ENCODE results near the gene CCDC157.
A peak's percentile ranks its signal among the peaks of the same experiment; 100 is the strongest.

CCDC157 gene

DNA sequence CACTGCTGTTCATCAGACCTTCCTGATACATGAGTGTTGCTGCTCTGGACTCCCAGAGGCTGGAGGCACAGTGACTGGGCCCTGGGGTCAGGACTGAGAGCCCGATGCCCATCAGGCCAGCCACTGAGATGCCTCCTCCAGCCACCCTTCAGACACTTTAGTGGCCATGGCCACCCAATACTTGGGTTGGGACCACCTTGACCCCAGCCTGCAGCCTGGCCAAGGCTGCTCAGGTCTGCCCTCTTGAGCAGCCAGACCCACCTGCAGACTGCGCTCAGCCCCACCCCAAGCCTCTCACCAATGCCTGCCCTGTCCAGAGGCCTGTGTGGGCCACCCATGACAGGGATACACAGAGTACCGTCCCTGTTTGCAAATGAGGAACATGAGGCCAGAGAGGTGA lies 26.3 kb downstream of the CCDC157 start:
- Mint-ChIP-seq H3K36me3 (peaks cover under 1% of the 10 kb centered on the region), H3K27me3 (no peaks in the 10 kb centered on the region), H3K9me3 (ENCODE audit: low read depth) (no peaks in the 10 kb centered on the region), H3K4me1 (ENCODE audit: low read depth) (peaks cover 2% of the 10 kb centered on the region), H3K4me3 (no peak overlapping the region), H3K27ac (no peak overlapping the region)

DNA sequence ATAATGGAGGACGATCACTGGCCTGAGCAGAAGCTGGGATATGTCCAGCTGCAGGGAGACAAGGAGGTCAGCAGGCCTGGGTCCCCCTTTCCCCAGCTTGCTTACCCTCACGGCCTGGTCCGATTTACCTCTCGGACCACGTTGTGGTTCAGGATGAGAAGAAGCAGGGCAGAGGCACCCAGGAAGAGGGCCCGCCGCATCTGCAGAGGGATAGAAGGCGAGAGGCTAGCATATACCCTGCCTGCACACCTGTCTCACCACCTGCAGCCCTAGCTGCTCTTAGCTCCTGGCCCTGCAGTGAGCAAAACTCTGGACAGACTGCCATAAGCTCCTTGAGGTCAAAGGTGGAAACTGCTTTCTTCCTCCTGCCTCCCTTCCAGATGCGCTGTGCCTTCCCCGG lies 29.1 kb downstream of the CCDC157 start:
- no peaks in the 10 kb centered on the region for H3K36me3 Mint-ChIP-seq
- H3K27me3 Mint-ChIP-seq = no peaks in the 10 kb centered on the region
- H3K4me3 Mint-ChIP-seq = peak overlapping the region; percentile 82
- H3K27ac Mint-ChIP-seq = no peak overlapping the region
- no peaks in the 10 kb centered on the region for H3K9me3 Mint-ChIP-seq (ENCODE audit: low read depth)
- H3K4me1 Mint-ChIP-seq (ENCODE audit: low read depth) = peaks cover 2% of the 10 kb centered on the region

DNA sequence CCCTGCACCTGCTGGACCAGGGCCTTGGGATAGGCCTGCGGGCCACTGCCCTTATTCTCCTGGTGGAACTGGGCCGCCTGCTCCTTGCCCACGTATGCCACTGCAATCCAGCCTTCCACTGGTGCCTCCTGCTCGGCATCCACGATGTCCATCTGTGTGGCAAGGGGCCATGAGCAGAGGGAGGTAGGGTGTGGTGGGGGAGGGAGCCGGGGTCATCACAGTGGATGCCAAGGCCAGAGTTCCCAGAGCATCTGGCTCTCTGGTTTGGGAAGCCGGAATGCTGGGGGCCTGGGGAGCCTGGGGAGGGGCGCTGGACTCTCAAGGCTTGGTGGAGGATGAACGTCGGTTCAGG lies 29.8 kb downstream of the CCDC157 start:
- Mint-ChIP-seq H3K9me3 (ENCODE audit: low read depth) (no peaks in the 10 kb centered on the region), H3K36me3 (no peaks in the 10 kb centered on the region), H3K4me1 (ENCODE audit: low read depth) (peaks cover 8% of the 10 kb centered on the region), H3K27ac (no peak overlapping the region), H3K4me3 (peak overlapping the region; percentile 82), H3K27me3 (no peaks in the 10 kb centered on the region)

DNA sequence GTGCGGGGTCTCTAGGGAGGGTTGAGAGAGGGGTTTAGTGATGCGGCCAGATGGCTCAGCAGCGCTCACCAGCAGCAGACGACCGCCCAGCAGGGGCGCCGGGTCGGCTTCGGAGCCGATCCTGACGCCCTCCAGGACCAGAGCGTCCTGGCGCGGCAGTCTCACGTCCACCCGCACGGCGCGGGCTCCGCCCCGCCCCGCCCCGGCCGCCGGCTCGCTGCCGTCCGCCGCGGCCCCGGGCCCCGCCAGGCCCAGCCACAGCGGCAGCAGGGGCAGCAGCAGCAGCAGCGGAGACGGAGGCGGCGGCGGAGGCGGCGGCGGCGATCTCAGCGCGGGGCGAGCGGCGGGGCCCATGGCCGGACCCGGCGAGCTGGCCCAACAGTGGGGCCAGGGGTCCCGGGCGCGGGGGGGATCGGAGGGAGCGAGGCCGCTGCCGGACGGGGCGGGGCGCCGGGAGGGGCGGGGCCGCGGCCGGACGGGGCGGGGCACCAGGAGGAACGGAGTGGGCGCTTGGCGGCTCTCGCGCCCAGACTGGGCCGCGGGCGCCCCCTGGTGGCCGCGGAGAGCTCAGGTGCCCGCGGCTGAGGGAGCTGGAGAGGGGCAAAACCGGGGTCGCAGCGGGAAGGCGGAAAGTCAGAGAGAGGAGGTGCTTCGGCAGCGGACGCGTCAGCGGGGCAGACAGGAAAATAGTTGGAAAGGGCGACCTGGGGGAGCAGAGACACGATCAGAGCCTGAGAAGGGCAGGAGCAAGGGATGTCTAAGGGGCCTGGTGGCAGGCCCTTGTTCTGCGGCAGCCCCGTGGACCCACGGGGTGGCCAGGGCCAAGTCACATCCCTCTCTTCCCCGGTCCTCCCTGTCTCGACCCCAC lies 30.4 kb downstream of the CCDC157 start, which contains the start of gene RNF215:
RNF215 (minus strand) TSS at position 452 of the 868 bp plus-strand sequence; CDS start at position 354, 98 bp downstream.
- Mint-ChIP-seq H3K36me3 (no peaks in the 10 kb centered on the region), H3K9me3 (ENCODE audit: low read depth) (no peaks in the 10 kb centered on the region), H3K27ac (peak within 1 kb of the TSS; percentile 28), H3K4me3 (peak within 1 kb of the TSS; percentile 82), H3K27me3 (no peaks in the 10 kb centered on the region), H3K4me1 (ENCODE audit: low read depth) (peaks cover 15% of the 10 kb centered on the region)

DNA sequence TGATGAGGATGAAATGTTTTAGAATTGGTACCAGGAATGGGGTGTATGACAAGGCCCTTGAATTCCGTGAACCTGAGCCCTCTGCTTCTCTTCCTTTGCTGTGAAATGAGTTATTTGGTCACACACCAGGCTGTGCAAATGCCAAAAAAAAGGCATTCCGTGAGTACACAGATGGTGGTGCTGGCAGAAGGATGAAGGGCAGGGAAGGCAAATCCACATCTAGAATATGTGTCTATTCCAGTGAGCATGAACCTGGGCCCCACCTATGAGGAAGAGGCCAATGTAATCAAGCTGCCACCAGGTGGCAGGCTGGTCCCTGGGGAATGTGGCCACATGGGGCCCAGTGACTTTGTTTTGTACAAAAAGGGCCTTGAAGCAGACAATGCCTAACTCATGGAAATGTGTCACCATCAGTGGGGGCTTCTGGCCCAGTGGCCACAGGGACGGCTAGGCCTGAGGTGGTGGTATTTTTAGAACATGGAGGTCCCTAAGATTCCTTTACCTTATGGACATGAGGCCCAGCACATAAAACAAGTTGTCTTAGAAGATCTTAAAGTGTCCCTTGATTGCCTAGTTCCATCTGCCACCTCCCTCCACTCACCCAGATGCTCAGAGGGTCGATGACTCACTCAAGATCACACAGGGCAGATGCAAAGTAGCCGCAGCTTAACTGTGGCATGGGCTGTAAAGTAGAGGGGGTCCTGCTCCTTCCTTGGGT lies 34.3 kb downstream of the CCDC157 start:
- Mint-ChIP-seq H3K9me3 (ENCODE audit: low read depth) (no peaks in the 10 kb centered on the region), H3K36me3 (no peaks in the 10 kb centered on the region), H3K4me3 (peak overlapping the region; percentile 30), H3K27ac (peak overlapping the region; percentile 94), H3K4me1 (ENCODE audit: low read depth) (peaks cover 35% of the 10 kb centered on the region), H3K27me3 (no peaks in the 10 kb centered on the region)

DNA sequence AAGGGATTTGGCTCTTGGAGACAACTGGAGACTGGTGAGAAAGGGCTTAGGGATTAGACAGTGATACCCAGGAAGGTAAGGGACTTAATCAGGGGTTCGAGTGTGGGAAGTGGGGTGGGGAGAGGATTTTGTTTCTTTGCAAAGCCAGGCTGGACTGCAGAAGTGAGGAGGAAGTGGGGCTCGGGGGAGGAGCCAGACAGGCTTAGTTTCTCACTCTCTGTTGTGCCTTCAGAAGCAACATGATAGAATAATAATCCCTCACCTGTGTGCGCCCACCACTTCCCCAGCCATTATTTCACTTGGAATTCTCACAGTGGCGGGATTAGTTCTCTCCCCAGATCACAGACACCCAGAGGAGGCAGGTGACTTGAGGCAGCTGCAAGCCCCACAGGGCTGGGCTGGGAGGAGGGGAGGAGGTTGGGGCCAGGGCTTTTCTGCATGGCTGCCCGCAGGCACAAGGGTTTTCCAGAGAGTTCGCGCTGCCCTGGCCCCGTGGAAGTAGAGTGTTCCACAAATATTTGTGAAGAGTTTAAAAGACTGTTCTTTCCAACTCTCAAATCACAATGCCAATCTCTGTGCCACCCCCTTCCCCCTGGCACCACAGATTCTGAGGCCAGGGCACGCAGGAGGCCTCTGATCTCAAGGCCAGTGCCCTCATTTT lies 36.0 kb downstream of the CCDC157 start:
- H3K4me1 Mint-ChIP-seq (ENCODE audit: low read depth) = peaks cover 45% of the 10 kb centered on the region
- no peaks in the 10 kb centered on the region for H3K9me3 Mint-ChIP-seq (ENCODE audit: low read depth)
- no peaks in the 10 kb centered on the region for H3K36me3 Mint-ChIP-seq
- no peaks in the 10 kb centered on the region for H3K27me3 Mint-ChIP-seq
- H3K27ac Mint-ChIP-seq = peak overlapping the region; percentile 94
- H3K4me3 Mint-ChIP-seq = no peak overlapping the region

DNA sequence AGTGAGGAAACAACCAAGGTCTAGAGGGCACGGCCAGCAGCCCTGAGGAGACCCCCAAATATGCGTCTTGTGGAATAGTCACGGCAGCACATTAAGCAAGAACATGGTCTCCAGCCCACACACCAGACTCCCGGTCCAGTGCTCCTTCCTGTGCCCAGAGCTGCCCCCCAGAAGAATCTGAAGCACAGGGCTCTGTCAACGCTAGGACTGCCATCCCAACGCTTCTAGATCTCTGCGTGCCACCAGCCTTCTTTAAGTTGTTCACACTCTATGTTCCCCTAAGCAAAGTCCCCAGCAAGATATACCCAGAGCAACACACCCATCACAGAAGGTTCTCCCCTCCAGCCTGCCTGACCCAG lies 36.5 kb downstream of the CCDC157 start:
- Mint-ChIP-seq H3K4me3 (no peak overlapping the region), H3K27me3 (no peaks in the 10 kb centered on the region), H3K9me3 (ENCODE audit: low read depth) (no peaks in the 10 kb centered on the region), H3K27ac (peak overlapping the region; percentile 5), H3K4me1 (ENCODE audit: low read depth) (peaks cover 50% of the 10 kb centered on the region), H3K36me3 (no peaks in the 10 kb centered on the region)

DNA sequence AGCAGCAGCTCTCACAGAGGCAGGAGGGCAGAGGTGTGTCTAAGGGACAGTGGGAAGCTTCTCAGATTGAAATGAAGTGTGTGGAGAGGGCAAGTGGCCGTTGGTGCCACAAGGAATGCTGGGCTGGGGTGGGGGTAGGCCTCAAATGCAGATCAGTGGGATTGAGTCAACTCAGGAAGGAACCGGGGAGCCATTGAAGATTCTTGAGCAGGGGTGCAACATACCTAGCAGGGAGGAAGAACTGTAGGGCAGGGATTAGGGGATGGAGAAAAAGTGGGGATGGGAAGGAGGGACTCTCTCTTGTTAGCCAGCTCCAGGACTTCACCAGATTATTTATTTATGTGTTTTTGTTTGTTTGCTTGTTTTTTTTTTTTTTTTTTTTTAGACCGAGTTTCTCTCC lies 37.1 kb downstream of the CCDC157 start:
- H3K4me3 Mint-ChIP-seq = peak overlapping the region; percentile 13

DNA sequence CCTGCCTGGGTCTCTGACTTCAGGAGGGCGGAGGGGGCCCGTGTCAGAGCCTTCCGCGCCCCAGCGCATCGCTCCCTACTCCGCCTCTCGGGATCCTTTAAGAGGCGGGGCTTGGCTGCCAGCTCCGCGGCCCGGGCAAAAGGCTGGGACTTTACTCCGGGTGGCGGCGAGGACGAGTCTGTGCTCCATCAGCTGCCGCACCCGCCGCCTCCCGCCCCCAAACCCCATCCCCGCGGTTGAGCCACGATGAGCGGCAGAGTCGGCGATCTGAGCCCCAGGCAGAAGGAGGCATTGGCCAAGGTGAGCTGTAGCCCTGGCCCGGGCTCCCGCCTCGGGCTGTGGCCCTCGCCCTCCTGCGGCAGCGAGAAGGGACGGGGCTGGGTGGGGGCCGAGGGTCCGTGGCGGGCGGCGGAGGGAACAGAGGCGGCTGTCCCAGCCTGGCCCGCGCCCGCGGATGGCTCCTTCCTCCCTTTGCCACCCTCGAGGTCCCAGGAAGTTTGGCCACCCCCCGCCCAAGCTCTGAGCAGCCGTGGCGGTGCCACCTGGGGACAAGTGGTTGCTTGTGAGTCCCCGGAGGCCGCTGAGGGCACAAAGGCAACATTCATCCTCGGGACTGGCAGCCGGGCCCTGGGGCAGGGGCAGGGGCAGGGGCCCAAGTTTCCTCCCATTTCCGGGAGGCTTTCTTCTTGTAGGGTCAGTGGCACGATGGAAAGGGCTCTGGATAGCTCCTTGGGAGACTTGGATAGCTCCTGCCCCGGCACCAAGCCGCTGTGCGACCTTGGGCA lies 40.3 kb downstream of the CCDC157 start, which contains the start of gene SEC14L2:
SEC14L2 (plus strand) TSS at position 148 of the 785 bp plus-strand sequence; CDS start at position 247, 99 bp downstream.
- Mint-ChIP-seq H3K27ac (peak within 1 kb of the TSS; percentile 61), H3K36me3 (no peaks in the 10 kb centered on the region), H3K9me3 (ENCODE audit: low read depth) (no peaks in the 10 kb centered on the region), H3K4me3 (peak within 1 kb of the TSS; percentile 89), H3K4me1 (ENCODE audit: low read depth) (peaks cover 48% of the 10 kb centered on the region), H3K27me3 (no peaks in the 10 kb centered on the region)

More for the DNA sequence above, 37.1 kb downstream of the CCDC157 start:
- H3K27ac Mint-ChIP-seq = no peak overlapping the region
- H3K36me3 Mint-ChIP-seq = no peaks in the 10 kb centered on the region
- H3K9me3 Mint-ChIP-seq (ENCODE audit: low read depth) = no peaks in the 10 kb centered on the region
- no peaks in the 10 kb centered on the region for H3K27me3 Mint-ChIP-seq
- H3K4me1 Mint-ChIP-seq (ENCODE audit: low read depth) = peaks cover 56% of the 10 kb centered on the region

DNA sequence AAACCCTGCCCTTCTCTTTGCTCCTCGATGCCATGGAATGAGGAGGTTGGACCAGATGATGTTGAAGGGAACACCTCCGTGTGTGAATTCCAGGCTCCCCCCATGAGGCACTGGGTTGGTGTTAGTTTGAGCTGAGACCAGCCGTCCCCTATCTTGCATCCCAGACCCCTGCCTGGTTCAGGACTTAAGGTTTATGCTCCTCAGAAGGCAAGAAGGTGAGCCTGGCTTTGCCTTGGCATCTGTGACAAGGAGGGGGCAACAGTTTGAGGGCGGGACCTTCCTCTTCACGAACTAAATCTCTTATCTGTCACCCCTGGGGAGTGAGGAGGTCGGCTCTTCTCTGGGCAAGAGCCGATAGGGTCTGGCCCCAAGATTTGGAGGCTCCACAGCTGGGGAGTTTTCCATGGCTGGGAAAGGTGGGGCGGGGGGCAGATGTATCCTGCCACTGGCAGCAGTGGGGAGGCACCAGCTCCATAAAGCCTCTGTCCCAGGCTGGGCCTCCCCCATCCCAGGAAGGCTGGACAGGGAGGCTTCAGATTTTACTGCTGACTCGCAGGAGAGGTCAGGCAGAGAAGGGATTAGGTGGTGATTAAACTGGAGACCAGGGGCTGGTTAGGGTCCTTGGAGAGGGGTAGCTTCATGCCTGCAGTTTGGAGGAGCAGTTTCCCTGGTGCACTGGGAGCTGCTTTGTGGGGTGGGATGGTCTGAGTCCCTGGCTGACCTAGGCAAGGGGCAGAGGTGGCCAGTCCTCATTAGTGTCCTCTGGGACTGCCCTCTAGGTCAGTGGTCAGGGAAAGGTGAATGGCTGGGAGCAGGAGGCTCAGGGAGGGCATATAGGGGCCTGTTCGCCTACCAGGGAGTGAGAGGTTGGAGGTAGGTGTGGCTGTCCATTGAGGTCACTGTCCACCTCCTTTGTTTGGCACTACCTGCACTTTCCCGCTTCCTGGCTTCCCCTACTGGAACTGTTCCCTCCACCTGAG lies 41.1 kb downstream of the CCDC157 start:
- Mint-ChIP-seq H3K9me3 (ENCODE audit: low read depth) (no peaks in the 10 kb centered on the region), H3K27ac (peak overlapping the region; percentile 61), H3K27me3 (no peaks in the 10 kb centered on the region), H3K4me3 (peak overlapping the region; percentile 89), H3K4me1 (ENCODE audit: low read depth) (peaks cover 40% of the 10 kb centered on the region), H3K36me3 (no peaks in the 10 kb centered on the region)

DNA sequence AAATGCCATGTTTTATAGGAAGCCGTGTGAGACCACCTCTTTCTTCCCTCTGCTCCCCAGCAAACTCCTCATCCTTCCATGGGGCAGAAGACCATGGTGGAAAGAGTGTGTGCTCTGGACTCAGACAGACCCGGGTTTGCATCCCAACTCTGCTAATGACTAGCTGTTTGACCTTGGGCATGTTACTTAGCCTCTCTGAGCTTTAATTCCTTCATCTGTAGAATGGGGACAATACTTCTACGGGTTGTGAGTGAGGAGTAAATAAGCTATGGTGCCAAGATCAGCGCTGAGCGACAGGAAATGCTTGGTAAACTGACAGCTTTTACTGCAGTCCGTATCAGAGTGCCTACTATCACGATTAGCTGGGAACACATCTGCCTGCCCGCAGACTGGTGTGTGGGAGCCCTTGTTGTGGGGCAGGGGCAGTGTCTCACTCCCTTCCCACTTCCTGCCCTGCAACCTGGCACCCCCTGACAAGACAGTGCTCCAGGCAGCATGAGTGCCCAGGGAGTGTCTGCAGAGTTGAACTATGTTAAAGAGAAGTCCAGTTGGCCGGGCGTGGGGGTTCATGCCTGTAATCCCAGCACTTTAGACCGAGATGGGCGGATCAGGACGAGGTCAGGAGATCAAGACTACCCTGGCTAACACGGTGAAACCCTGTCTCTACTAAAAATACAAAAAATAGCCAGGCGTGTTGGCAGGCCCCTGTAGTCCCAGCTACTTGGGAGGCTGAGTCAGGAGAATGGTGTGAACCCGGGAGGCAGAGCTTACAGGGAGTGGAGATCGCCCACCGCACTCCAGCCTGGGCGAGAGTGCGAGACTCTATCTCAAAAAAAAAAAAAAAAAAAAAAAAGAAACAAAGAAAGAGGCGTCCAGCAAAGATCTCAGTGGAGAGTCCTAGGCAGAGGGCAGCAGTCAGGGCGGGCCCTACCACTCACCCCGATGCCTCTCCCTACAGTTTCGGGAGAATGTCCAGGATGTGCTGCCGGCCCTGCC lies 42.2 kb downstream of the CCDC157 start:
- peak overlapping the region; percentile 89 for H3K4me3 Mint-ChIP-seq
- H3K36me3 Mint-ChIP-seq = peaks cover under 1% of the 10 kb centered on the region
- H3K9me3 Mint-ChIP-seq (ENCODE audit: low read depth) = no peaks in the 10 kb centered on the region
- H3K27ac Mint-ChIP-seq = peak overlapping the region; percentile 61
- no peaks in the 10 kb centered on the region for H3K27me3 Mint-ChIP-seq
- peaks cover 33% of the 10 kb centered on the region for H3K4me1 Mint-ChIP-seq (ENCODE audit: low read depth)

DNA sequence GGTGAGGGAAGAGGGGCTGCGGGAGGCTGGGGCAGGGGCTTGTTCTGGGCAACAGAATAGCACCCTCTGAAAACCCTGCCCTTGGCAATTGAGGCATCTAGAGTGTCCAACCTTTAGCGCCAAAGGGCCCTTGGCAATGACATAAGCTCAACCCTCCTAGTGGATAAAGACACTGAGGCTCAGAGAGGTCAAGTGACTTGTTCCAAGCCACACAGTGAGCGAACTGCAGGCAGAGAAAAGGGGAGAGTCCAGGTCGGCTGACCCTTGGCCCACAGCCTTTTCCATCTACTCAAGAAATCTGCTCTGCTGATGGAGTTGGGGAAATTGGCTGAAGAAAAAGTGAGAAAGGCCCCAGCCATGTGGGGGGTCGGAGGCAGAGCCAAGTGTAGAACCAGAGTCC lies 42.9 kb downstream of the CCDC157 start:
- Mint-ChIP-seq H3K4me1 (ENCODE audit: low read depth) (peaks cover 32% of the 10 kb centered on the region), H3K27ac (no peak overlapping the region), H3K4me3 (no peak overlapping the region), H3K9me3 (ENCODE audit: low read depth) (no peaks in the 10 kb centered on the region), H3K27me3 (no peaks in the 10 kb centered on the region), H3K36me3 (peaks cover 2% of the 10 kb centered on the region)
